Measurements from ENCODE around the gene RAP1GAP. TPM values are rescaled to one million over a fixed set of nuclear protein-coding genes. Genes with fewer than 3 reads are reported as not detected.

The RAP1GAP gene
- total RNA-seq, 1 experiment from 2014 or later: 30.2 TPM

DNA sequence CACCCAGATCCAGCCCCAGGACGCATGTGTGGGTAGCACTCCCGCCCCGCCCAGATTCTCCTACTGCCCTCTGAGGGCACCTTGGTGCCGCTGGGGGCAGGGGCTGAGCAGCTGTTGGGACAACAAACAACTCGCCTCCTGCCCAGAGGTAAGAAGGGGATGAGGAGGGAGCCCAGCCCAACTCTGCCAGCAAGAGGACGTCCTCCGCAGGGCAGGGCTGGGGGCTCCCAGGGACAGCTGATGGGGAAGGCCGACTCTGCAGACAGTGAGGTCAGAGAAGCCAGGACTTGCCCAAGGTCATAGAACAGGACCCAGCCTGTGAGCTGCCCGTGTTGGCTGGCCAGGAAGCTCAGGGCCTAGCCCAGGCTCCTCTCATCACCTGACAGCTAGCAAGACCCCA is 18.8 kb downstream of the RAP1GAP start:
- no peaks in the 10 kb centered on the region for H3K36me3 ChIP-seq (ENCODE audit: low read depth)
- no peaks in the 10 kb centered on the region for H3K27me3 ChIP-seq (ENCODE audit: insufficient read depth, low read depth)
- H3F3A ChIP-seq (ENCODE audit: insufficient read depth, low read depth): peaks cover 10% of the 10 kb centered on the region; the same call in 1 of the 2 replicates
- H3K9me3 ChIP-seq (ENCODE audit: insufficient read depth, low read depth): no peaks in the 10 kb centered on the region
- no peak overlapping the region for H2AFZ ChIP-seq
- no peaks in the 10 kb centered on the region for H3K9me2 ChIP-seq (ENCODE audit: insufficient read depth)
- H3K79me2 ChIP-seq (ENCODE audit: low read depth): no peaks in the 10 kb centered on the region
- intact Hi-C loops (cut with micrococcal nuclease; ENCODE audit: unreplicated experiment): no loop called here
- no peak for TF ChIP-seq EZH2 (IDR thresholded peaks at IDR 0.05; ENCODE audit: low read depth)
- TF ChIP-seq, protein P1, sequence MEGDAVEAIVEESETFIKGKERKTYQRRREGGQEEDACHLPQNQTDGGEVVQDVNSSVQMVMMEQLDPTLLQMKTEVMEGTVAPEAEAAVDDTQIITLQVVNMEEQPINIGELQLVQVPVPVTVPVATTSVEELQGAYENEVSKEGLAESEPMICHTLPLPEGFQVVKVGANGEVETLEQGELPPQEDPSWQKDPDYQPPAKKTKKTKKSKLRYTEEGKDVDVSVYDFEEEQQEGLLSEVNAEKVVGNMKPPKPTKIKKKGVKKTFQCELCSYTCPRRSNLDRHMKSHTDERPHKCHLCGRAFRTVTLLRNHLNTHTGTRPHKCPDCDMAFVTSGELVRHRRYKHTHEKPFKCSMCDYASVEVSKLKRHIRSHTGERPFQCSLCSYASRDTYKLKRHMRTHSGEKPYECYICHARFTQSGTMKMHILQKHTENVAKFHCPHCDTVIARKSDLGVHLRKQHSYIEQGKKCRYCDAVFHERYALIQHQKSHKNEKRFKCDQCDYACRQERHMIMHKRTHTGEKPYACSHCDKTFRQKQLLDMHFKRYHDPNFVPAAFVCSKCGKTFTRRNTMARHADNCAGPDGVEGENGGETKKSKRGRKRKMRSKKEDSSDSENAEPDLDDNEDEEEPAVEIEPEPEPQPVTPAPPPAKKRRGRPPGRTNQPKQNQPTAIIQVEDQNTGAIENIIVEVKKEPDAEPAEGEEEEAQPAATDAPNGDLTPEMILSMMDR (conservative IDR thresholded peaks at IDR 0.05): no peak
- no peak overlapping the region for H3K4me2 ChIP-seq
- no TSS peak for BruUV-seq (replicated peaks)
- no peaks in the 10 kb centered on the region for H4K20me1 ChIP-seq (ENCODE audit: insufficient read depth)
- ChIA-PET POLR2A (ENCODE audit: unreplicated experiment) (no interaction called here), CTCF (no interaction called here)
- no peak overlapping the region for H3K27ac ChIP-seq
- DNase-seq: no peak
- peaks cover 22% of the 10 kb centered on the region for H3K4me1 ChIP-seq (replicated peaks; ENCODE audit: insufficient read depth)
- H3K4me3 ChIP-seq: no peak overlapping the region

- POLR2A ChIA-PET (ENCODE audit: unreplicated experiment): no interaction called here
These were observed 19.8 kb downstream of the RAP1GAP start for GRCh38 chr1:21649315-21649714.

DNA sequence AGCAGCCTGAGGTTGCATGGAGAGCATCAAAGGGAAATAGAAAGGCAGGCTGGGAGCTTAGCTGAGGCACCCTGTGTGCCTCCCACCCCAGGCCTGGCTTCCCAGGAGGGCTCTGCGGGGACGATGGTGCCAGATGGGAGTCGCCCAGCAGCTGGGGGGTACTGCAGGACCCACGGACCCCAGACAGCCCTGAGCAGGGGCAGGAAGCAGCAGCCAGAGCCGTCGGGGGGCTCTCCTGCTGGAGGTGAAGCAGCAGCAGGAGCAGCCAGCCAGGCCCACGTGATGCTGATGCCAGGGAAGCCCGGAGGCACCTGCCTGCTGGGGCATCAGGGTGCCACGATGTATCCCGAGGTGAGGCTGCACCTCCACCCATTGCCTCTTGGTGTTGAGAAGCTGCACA is 20.4 kb downstream of the RAP1GAP start:
- H3K4me1 ChIP-seq (replicated peaks; ENCODE audit: insufficient read depth): peaks cover 20% of the 10 kb centered on the region
- no peak for DNase-seq
- H3F3A ChIP-seq (ENCODE audit: insufficient read depth, low read depth): peaks cover 10% of the 10 kb centered on the region; the same call in 1 of the 2 replicates
- no peaks in the 10 kb centered on the region for H3K36me3 ChIP-seq (ENCODE audit: low read depth)
- H4K20me1 ChIP-seq (ENCODE audit: insufficient read depth): no peaks in the 10 kb centered on the region
- no peaks in the 10 kb centered on the region for H3K9me2 ChIP-seq (ENCODE audit: insufficient read depth)
- no TSS peak for BruUV-seq (replicated peaks)
- ChIA-PET POLR2A (ENCODE audit: unreplicated experiment) (no interaction called here), CTCF (no interaction called here)
- no peak overlapping the region for H3K27ac ChIP-seq
- H3K4me2 ChIP-seq: no peak overlapping the region
- intact Hi-C loops (cut with micrococcal nuclease; ENCODE audit: unreplicated experiment): no loop called here
- no peak overlapping the region for H2AFZ ChIP-seq
- H3K9me3 ChIP-seq (ENCODE audit: insufficient read depth, low read depth): no peaks in the 10 kb centered on the region
- no peaks in the 10 kb centered on the region for H3K27me3 ChIP-seq (ENCODE audit: insufficient read depth, low read depth)
- TF ChIP-seq, protein P1 (conservative IDR thresholded peaks at IDR 0.05): no peak
- no peak for TF ChIP-seq EZH2 (IDR thresholded peaks at IDR 0.05; ENCODE audit: low read depth)
- no peak overlapping the region for H3K4me3 ChIP-seq
- no peaks in the 10 kb centered on the region for H3K79me2 ChIP-seq (ENCODE audit: low read depth)

More at GRCh38 chr1:21649315-21649714, 19.8 kb downstream of the RAP1GAP start:
- intact Hi-C loops (cut with micrococcal nuclease; ENCODE audit: unreplicated experiment): no loop called here
- no peak overlapping the region for H3K27ac ChIP-seq
- no peak for DNase-seq
- H3K79me2 ChIP-seq (ENCODE audit: low read depth): no peaks in the 10 kb centered on the region
- H3K9me2 ChIP-seq (ENCODE audit: insufficient read depth): no peaks in the 10 kb centered on the region
- BruUV-seq (replicated peaks): no TSS peak
- no peak for TF ChIP-seq EZH2 (IDR thresholded peaks at IDR 0.05; ENCODE audit: low read depth)
- TF ChIP-seq, protein P1 (conservative IDR thresholded peaks at IDR 0.05): no peak
- H3K9me3 ChIP-seq (ENCODE audit: insufficient read depth, low read depth): no peaks in the 10 kb centered on the region
- H3K4me2 ChIP-seq: no peak overlapping the region
- H4K20me1 ChIP-seq (ENCODE audit: insufficient read depth): no peaks in the 10 kb centered on the region
- CTCF ChIA-PET: no interaction called here
- no peaks in the 10 kb centered on the region for H3K36me3 ChIP-seq (ENCODE audit: low read depth)
- H3K27me3 ChIP-seq (ENCODE audit: insufficient read depth, low read depth): no peaks in the 10 kb centered on the region
- no peak overlapping the region for H3K4me3 ChIP-seq
- peaks cover 10% of the 10 kb centered on the region; the same call in 1 of the 2 replicates for H3F3A ChIP-seq (ENCODE audit: insufficient read depth, low read depth)
- H2AFZ ChIP-seq: no peak overlapping the region
- H3K4me1 ChIP-seq (replicated peaks; ENCODE audit: insufficient read depth): peaks cover 20% of the 10 kb centered on the region

Data from PC-9 (cell line).